HG02759 (cell line): ENCODE measurements around the gene GSK3A.
A peak's percentile ranks its signal among the peaks of the same experiment; 100 is the strongest.
"Not testable (repeated sequence)": the region's sequence is repeated elsewhere in the genome, so short reads cannot be mapped to it uniquely, and the experiment has no call there.

ENCODE experiments used
- ATAC-seq: cut with Tn5 transposase; IDR thresholded peaks from one replicate; pipeline ENCODE4 v1.9.1; 2021; ENCODE audit warnings: mild to moderate bottlenecking, moderate library complexity; ENCODE audit not compliant: unreplicated experiment

GSK3A gene

DNA sequence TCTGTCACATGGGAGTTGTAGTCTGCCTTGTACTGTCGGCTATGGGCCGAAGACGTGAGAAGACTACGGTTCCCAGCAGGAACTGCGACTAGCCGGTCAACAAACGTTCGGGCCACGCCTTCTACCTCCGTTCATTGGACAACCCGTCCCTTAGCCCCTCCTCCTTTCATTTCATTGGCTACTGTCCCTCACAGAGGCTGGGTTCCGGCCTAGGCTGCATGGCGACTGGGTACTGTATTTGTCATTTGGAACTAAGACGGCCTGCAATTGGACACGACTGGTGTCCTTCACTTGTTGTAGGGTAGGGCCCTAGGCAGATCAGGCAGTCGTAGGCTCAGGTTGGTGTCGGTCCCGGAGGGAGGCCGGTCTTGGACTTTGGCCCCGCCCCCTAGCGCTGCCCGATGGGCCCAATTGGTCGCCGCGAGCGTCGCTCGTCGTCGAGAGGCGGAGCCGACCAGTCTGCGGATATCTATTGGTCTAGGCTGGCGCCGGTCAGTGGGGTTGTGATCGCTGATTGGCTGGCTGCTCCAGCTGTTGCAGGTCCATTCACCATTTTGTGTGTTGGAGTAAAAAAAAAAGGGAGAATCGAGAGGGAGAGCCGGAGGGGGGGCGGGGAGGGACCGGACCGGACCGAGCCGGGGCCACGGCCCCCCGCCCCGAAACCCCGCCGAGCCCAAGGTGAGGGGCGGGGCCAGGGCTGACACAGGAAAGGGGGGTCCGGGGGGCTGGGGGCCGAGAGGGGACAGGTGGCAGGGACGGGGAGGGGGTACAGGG, 26.5 kb upstream of the GSK3A start, which contains the start of gene CIC:
Gene CIC (plus strand): TSS at position 549 of the 774 bp plus-strand sequence. CDS start 2,532 bp downstream, outside the sequence.
- peak; percentile 79 for ATAC-seq

DNA sequence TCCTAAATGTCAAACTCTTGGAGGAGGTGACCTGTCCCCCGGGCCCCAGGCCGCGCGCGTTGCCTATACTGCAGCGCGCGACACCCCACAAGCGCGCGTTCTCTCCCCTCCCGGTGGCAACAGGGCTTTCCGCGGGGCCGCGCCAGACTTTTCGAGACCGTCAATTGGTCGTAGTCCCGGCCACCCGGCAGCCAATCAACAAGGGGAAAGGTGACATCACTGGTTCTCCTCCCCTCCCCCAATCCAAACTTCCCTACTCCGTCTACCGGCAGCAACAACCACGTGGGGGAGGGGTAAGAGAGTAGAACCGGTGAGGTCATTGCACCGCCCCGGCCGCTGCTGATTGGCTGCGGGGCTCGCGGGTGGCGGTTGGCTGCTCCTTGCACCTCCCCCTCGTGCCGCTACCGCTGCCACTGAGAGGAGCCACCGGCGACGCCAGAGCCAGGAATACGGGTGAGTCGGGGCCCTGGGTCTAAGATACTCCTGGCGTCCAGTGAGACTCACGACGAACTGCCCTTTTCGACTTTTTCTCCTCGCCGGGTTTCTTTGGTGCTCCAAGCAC, 25.8 kb upstream of the GSK3A start:
- peak; percentile 62 for ATAC-seq

DNA sequence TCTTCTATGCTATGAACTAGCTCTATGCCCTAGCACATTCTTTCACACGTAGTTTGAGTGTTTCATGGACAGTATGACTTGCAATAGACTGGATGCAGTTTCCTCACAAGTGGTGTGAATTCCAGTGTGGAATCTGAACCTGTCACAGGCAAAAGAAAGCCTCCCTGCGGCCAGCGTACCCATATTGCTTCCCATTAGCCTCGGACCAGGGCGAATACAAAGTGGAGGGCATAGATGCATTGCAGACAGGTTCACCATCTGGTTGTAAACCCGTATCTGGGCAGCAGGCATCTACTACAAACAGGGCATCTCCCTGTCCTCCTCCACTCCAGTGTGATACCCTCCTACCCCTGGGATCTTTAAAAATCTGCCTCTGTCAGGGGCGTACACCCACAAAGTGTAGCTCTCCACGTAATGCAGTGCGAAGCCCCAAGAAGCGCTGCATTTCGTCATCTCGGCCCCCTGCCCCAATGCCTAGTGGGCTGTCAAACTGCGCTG, 25.3 kb upstream of the GSK3A start:
- ATAC-seq, result no peak

DNA sequence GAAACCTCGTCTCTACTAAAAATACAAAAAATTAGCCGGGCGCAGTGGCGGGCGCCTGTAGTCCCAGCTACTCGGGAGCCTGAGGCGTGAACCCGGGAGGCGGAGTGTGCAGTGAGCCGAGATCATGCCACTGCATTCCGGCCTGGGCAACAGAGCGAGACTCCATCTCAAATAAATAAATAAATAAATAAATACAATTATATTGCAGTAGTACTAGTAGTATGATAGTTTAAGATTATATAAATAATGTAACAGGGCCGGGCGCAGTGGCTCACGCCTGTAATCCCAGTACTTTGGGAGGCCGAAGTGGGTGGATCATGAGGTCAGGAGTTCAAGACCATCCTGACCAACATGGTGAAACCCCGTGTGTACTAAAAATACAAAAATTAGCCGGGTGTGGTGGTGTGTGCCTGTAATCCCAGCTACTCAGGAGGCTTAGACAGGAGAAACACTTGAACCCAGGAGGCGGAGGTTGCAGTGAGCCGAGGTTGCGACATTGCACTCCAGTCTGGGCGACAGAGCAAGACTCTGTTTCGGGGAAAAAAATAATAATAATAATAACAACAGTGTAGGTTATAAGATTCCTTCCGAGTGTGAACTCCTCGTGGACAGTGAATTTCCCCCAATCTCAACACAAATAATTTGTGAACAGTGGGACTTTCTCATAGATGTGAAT, 24.7 kb upstream of the GSK3A start:
- not testable (repeated sequence) for ATAC-seq

DNA sequence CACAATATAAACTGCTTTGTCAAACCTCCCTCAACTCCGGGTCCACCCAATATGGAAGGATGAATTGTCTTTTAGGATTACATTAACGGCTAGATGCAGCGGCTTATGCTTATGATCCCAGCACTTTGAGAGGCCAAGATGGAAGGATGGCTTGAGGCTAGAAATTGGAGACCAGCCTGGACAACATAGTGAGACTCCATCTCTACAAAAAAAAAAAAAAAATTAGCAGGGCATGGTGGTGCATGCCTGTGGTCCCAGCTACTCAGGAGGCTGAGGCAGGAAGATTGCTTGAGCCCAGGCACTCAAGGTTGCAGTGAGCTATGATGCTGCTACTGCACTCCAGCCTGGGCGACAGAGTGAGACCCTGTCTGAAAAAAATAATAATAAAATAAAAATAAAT, 23.7 kb upstream of the GSK3A start:
- not testable (repeated sequence) for ATAC-seq

DNA sequence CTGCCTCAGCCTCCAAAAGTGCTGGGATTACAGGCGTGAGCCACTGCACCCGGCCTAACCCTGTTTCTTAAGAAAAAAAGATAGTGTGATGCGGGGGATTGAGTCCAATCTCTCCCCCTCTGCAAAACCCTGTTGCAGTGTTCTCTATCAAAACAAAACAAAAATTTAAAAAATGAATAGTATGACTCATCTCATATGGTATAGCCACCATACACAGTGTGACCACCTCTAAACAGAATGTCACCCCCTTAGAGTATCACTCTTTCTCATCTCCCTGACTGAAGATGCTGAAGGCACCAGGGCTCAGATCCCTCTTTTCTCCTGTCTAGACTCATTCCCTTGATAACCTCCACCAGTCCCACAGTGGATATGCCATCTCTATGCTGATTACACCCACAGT, 19.4 kb upstream of the GSK3A start:
- ATAC-seq, result no peak

DNA sequence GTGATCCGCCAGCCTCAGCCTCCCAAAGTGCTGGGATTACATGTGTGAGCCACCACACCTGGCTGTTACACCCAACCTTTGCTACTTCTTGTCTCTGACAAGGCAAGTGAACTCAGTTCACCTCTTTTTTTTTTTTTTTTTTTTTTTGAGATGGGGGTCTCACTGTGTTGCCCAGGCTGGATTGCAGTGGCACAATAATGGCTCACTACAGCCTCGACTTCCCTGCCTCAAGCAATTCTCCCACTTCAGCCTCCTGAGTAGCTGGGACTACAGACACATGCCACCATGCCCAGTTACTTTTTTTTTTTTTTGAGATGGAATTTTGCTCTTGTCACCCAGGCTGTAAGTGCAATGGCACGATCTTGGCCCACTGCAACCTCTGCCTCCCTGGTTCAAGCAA, 15.4 kb upstream of the GSK3A start:
- not testable (repeated sequence) for ATAC-seq

DNA sequence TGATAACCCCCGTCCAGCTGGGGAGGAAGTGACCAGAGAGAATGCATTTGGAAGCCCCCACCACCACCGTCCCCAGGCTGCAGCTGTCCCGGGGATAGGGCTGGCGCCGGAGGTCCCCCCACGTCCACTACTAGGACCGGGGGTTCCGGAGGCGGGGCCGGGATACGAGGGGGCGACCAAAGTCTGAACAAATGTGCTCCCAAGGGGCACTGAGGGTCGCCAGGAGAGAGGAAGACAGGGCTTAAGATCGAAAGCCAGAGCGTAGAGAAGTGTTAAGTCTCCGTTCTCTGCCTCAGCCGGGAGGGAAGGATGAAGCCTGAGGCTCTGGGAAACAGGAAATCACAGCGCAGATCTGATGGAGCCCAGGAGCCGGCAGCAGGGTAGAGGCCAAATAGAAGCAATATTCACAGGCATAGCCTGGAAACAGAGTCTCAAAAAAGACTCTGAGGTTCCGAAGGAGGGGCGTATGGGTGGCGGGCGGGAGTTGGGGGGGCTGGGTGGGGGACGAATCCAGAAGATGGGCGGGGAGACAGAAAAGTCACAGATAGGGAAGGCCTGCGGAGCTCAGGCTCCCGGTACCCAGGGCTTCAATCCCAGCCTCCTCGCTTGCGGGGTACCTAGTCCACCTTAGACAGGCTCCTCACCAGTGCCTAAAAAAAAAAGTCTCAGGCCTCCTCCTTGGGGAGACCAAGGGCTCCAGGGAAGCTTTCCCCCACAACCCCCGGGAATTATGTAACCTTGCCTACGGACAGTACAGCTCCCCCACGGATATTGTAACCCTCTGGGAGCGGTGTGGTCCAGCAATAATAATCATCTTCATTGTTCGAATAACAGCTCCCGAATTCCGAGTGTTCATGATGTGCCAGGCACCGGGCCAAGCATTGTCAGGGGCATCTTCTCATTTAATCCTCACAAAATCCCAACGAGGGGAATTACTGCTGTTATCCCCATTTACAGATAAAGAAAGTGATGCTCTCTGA, 13.7 kb upstream of the GSK3A start:
- no peak for ATAC-seq

DNA sequence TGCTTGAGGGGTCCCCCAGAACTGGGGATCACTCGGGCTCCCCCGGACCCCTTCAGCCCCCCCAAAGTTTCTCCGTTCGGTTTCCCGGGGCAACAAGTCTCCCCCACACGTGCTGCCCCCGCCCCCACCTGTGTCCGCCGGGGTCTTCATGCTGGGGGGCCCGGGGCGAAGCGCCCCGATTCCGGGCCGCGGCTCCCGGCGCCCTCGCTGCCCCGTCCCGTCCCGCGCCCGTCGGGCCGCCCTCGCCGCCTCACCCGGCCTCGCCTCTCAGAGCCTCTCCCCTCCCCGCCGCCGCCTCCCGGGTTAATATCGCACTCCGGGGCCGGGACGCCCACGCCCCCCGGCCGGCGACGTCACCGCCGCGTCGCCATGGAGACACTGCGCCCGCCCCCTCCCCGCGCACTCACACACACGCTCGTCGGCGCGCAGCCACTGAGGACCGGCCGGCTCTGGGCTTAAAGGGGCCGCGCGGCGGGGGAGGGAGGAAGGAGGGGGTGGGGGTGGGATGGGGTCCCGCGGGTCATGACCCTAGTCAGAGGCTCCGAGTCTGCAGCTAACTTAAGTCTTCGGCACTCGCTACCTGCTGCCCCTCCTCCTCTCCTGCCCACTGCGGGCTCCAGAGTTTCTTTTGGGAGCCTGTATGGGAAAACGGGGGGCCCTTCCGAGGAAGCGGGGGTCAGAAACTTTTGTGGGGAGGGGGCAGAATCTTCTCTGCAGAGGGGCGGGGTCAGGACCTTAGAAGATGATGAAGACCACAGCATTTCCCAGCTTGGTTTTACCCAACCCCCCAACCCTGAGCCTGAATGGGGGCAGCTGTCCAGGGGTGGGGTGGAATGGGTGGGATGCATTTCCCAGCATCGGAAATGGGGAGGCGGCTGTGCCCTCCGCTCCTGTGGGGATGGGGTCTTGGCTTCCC, 12.7 kb upstream of the GSK3A start, which contains the start of gene ERF:
Gene ERF (minus strand): TSS at position 279 of the 916 bp plus-strand sequence. CDS start 129 bp downstream, at position 150.
- ATAC-seq, result peak; percentile 71

DNA sequence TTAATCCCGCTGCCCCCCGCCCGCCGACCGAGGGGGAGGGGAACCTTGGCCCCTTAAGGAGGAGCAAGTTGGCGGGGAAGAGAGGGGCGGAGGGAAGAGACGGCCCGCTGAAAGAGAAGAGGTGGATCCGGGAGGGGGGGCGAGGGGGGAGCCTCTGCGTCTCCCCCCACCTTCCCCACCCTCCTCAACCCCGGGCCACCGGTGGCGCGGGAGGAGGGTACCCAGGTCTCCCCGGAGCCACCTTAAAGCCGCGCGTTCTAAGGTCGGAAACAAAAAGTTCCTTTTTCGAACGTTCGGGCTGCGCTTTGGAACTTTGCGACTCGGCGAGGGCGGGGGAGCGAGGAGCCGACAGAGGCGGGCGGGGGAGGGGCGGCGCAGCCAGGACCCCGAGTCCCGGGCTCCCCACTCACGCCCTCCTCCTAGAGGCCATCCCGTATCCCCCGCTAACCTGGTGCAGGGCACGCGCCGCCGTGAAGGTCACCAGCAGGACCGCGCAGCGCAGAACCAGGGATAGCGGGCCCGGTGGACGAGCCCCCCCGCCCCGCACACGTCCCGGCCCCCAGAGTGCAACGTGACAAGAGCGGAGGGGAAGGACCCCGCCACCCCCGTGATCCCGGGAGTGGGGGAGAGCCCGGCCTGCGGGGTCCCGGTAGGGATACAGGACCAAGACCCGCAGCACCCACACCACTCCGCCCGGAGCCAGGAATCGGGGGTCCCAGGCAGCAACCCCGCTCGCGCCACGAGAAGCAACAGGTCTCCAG, 11.9 kb upstream of the GSK3A start:
- peak; percentile 33 for ATAC-seq

DNA sequence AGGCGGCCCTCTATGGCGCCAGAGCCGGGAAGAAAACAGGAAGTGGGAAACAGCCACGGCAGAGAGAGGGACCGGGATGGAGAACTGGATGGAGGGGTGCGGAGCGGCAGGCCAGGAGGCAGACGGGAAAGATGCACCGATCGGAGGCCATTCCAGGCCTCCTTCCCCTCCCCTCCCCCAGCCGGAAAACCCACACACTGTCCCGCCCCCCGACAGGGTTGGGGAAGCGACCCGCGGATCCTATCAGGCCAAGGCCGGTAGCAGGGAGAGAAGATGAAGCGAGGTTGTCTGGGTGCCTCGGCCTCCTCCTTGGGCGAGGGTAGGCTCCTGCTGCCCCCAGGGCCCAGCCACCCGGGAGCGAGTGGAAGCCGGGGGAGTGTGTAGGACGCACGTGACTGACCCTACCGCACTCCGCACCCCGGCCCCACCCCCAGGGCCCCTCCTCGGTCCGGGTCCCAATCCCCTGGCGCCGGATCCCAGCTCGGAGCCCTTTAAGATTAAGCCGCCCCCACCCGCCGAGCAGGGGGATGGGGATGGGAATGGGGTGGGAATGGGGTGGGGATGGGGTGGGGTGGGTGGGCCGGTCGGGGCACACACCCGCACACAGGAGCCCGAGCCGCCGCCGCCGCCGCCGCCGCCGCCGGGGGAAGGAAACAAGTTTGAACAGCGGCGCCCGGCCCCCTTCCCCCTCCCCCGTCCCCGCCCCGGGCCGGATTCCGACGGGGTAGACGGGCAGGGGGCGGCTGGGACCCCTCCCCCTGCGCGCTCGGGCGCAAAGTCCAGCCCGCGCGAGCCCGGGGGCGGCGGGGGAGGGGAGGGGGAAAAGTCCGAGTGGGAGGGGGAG, 11.1 kb upstream of the GSK3A start:
- ATAC-seq, result peak; percentile 24

DNA sequence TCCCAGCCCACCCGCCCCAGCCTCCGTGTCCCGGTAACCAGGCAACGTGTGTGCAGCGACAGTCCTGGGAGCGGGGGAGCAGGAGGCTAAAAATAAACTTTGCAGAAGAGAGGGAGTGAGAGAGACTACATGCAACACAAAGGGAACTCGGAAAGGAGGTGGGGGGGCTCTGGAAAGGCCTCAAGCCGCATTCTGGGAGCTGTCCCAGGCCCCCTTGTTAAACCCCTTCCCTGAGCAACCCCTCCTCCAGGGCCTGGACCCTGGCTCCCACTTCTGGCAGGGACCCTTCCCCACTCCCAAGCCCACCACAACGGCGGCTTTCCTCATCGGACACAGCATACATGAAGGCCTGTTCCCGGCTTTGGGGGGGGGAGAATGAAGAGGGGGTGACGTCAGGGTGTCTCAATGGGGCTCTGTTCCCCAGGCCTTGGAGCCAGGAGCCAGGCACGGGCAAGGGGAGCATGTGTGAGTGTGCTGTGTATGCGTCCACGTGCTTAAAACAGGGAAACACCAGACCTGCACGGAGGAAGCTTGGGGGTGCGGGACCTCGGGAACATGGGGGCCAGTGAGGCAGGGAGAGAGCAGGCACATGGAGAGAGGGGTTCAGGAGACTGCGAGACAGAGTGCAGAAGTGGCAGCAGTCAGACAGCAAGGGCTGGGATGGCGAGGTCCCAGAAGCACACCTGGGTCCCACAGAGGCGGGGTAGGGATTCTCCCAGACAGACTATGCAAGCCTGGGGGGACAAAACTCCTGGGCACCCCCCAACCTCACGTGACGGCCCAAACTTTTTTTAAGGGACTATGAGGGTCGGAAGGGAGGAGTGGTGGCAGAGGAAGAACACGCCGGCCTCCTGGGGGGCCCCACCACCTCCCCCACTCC, 10.2 kb upstream of the GSK3A start:
- ATAC-seq, result no peak

DNA sequence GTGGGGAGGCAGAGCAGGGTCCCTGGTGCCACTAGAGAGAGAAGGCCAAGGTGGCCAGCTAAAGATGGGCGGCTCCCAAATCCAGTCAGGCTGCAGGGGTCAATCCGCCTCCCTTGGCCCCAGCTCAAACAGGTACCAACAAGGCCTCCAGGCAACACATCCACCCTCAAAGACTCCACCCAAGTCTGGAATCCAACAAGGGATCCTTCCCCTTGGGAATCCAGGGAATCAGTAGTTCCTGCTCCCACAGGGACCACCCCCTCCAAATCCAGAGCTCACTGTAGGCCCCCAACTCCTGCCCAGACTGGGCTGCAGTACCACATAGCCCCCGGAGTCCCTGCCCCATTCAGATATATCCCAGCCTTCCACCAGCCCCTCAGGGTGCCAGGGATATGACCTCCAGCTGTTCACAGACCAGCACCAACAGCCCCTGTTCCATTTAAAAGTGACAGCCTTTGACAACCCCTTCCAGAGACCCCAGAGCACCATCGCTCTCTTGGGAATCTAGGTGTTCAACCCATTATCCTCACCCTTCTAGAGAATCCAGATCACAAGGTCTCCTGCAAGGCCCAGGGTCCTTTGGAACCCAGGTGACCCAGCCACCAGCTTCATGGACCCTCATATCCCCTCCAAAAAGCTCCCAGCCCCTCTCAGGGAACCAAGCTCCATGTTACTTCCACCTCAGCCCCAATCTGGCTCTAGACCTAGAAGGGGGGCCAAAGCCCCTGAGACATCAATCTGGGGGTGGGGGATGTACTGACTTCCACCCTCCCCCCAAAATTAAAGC, 9.4 kb upstream of the GSK3A start:
- ATAC-seq, result no peak

DNA sequence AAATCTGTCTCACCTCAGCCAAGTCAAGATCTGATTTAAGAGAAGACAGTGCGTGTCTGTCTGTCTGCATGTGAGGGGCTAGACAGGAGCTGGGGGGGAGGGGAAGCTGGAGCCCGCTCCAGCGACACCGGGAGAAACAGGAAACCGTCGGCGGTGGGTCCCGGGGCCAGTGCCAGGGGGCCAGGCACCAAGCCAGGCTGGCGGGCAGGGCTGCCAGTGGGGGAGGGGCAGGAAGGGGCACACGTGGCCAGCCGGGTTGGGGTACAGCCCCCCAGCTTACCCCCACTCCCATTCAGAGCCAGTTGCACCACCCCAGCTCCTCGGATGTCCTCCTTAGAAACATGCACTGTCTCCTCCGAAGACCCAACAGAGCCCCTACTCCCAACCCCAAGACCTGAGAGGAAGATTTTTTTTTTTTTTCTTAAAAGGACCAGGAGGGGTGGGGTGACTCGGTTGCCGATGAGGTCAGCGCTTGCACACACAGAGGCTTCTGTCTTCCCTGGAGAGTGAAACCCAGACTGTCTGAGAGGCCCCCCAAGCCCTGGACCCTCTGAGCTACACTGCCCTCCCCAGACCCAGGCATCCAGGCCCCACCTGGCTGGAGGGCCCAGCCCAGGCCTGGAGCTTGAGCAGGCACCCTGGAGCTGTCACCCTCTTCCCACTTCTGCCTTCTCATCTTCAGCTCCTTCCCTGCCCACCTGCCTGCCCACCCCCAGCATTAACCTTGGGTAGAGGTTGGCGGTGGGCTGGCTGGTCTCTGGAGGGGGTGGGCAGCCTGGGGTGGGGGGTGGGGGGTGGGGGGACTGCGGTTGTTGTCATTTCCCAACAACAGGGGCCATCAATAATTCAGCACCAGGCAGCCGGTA, 8.5 kb upstream of the GSK3A start:
- no peak for ATAC-seq

DNA sequence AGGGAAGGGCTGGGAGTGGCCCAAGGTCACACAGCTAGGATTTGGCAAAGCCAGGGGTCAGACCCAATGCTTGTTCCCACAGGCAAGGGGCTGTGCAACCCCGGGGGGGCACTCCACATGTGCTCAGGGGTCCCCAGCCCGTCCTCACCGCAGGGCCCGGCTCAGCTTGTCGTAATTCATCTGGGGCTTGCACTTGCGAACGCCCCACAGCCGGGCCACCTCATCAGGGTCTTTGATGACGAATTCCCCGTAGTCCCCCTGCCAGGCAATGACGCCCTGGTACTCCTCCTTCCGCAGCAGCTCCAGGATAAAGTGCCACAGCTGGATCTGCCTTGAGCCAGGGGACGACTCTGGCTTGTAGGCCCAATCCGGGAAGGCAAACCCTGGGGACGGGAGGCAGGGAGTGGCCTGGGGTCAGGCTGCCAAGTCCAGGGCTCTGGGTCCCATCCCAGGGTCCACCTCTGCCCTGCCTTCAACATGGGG, 7.8 kb upstream of the GSK3A start:
- ATAC-seq, result no peak
